GM12874 (cell line): ENCODE data around the gene HAO2.

Experiments
- TF ChIP-seq, protein P1 (sequence below): IDR thresholded peaks from 2 replicates; pipeline ENCODE4 v1.5.1; 2011; ENCODE audit warnings: low read depth, mild to moderate bottlenecking, control low read depth, low read length, moderate library complexity; ENCODE audit not compliant: insufficient read depth

Gene HAO2

GRCh38 chr1:119333163-119333896, 35.3 kb upstream of the HAO2 start:
- TF ChIP-seq, protein P1, sequence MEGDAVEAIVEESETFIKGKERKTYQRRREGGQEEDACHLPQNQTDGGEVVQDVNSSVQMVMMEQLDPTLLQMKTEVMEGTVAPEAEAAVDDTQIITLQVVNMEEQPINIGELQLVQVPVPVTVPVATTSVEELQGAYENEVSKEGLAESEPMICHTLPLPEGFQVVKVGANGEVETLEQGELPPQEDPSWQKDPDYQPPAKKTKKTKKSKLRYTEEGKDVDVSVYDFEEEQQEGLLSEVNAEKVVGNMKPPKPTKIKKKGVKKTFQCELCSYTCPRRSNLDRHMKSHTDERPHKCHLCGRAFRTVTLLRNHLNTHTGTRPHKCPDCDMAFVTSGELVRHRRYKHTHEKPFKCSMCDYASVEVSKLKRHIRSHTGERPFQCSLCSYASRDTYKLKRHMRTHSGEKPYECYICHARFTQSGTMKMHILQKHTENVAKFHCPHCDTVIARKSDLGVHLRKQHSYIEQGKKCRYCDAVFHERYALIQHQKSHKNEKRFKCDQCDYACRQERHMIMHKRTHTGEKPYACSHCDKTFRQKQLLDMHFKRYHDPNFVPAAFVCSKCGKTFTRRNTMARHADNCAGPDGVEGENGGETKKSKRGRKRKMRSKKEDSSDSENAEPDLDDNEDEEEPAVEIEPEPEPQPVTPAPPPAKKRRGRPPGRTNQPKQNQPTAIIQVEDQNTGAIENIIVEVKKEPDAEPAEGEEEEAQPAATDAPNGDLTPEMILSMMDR: no peak

GRCh38 chr1:119336848-119337247, 31.7 kb upstream of the HAO2 start:
- TF ChIP-seq, protein P1: no peak

GRCh38 chr1:119338004-119338403, 30.6 kb upstream of the HAO2 start:
- TF ChIP-seq, protein P1: no peak

GRCh38 chr1:119338757-119339156, 29.8 kb upstream of the HAO2 start:
- TF ChIP-seq, protein P1: no peak

DNA sequence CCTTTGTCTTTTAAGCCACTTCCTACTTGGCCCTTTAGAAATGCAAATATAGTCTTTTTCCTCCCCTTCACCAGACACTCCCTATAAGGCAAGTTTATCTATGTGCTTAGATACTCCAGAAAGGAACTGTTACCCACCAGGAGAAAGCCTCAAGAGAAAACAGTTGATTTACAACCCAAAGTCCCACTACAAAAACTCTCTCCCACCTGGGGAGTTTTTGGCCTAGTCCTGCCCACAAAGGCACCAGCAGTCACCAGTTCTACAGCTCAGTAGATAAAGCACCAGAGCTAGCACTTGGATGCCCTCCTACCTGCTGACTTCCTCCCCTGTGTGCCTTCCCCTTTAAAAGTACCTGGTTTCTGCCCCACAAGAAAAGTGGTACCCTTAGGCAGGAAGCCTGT, 27.7 kb upstream of the HAO2 start:
- TF ChIP-seq, protein P1: no peak

- TF ChIP-seq, protein P1: no peak
Measured at GRCh38 chr1:119341372-119341947, 27.1 kb upstream of the HAO2 start.

- TF ChIP-seq, protein P1: no peak
Measured at GRCh38 chr1:119345398-119345797, 23.2 kb upstream of the HAO2 start.
